DND-41 (cell line): ENCODE data around the gene TTBK2.

Source experiments
- EZH2 ChIP-seq: IDR thresholded peaks from 3 replicates; pipeline ENCODE4 v1.6.1; 2012; ENCODE audit warnings: borderline replicate concordance, low read depth, mild to moderate bottlenecking, moderate library complexity, low read length, inconsistent platforms; ENCODE audit not compliant: severe bottlenecking
- TF ChIP-seq, protein P1 (sequence below): IDR thresholded peaks from 2 replicates; pipeline ENCODE4 v1.5.1; 2012; ENCODE audit warnings: borderline replicate concordance, low read length, moderate library complexity, mild to moderate bottlenecking; ENCODE audit not compliant: poor library complexity, severe bottlenecking; ENCODE audit errors: extremely low read depth

DNA sequence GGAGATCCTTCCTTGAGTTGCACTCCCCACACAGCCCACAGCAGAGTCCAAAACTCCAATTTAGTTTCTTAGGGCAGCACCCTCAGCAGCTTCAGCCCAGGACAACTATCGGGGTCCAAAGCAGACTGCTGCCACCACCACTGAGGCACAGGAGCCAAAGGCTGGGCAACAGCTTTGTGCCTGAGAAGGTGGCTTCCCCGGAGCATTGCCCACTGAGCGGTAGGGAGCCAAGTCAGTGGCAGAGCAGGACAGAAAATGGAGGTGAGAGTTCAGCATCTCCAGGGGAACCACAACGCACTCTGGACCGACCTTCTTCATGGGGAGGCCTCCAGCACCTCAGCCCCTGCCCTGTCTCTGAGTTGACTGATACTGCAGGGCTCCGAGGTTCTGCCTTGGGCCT is 227.1 kb downstream of the TTBK2 start:
- TF ChIP-seq, protein P1, sequence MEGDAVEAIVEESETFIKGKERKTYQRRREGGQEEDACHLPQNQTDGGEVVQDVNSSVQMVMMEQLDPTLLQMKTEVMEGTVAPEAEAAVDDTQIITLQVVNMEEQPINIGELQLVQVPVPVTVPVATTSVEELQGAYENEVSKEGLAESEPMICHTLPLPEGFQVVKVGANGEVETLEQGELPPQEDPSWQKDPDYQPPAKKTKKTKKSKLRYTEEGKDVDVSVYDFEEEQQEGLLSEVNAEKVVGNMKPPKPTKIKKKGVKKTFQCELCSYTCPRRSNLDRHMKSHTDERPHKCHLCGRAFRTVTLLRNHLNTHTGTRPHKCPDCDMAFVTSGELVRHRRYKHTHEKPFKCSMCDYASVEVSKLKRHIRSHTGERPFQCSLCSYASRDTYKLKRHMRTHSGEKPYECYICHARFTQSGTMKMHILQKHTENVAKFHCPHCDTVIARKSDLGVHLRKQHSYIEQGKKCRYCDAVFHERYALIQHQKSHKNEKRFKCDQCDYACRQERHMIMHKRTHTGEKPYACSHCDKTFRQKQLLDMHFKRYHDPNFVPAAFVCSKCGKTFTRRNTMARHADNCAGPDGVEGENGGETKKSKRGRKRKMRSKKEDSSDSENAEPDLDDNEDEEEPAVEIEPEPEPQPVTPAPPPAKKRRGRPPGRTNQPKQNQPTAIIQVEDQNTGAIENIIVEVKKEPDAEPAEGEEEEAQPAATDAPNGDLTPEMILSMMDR: no peak
- TF ChIP-seq EZH2: no peak
